SU-DHL-6 (cell line): ENCODE data around the gene COG5.

ENCODE experiments used
- EZH2phosphoT487 ChIP-seq: fragments of 200-600 bp; sonication (generic), shearing (Covaris generic); conservative IDR thresholded peaks from 2 replicates; pipeline ENCODE4 v1.6.1; 2018; ENCODE audit warnings: mild to moderate bottlenecking, antibody characterized with exemption, low read length, moderate library complexity, mixed read lengths
- TF ChIP-seq, protein P1 (sequence below): fragments of 200-600 bp; sonication (generic); IDR thresholded peaks from one replicate; pipeline ENCODE4 v1.5.1; 2017; ENCODE audit warnings: antibody characterized with exemption, mild to moderate bottlenecking, low read length, moderate library complexity; ENCODE audit not compliant: insufficient read depth, poor library complexity, severe bottlenecking

DNA sequence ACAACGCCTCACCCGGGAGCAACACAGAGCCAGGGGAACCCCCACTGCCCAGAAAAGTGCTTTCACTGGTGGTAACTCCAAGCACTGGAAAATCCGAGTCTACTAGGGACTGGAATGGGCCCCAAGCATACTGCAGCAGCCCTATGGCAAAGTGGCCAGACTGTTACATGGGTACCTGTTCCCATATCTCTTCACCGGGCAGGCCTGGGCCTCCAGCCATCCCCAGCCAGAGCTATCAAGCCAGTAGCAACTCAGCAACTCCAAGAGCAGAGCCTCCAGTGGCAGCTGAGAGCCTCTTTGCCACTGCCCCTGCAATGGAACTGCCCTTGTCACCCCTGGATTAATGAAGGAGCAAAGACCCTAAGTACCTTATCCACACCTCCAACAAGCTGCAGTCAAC lies 321.5 kb downstream of the COG5 start:
- TF ChIP-seq, protein P1, sequence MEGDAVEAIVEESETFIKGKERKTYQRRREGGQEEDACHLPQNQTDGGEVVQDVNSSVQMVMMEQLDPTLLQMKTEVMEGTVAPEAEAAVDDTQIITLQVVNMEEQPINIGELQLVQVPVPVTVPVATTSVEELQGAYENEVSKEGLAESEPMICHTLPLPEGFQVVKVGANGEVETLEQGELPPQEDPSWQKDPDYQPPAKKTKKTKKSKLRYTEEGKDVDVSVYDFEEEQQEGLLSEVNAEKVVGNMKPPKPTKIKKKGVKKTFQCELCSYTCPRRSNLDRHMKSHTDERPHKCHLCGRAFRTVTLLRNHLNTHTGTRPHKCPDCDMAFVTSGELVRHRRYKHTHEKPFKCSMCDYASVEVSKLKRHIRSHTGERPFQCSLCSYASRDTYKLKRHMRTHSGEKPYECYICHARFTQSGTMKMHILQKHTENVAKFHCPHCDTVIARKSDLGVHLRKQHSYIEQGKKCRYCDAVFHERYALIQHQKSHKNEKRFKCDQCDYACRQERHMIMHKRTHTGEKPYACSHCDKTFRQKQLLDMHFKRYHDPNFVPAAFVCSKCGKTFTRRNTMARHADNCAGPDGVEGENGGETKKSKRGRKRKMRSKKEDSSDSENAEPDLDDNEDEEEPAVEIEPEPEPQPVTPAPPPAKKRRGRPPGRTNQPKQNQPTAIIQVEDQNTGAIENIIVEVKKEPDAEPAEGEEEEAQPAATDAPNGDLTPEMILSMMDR, result no peak
- no peak for TF ChIP-seq EZH2phosphoT487
